CD14-positive monocyte (primary cell): ENCODE data around the gene SMTNL1. TPM values are rescaled to one million over a fixed set of nuclear protein-coding genes. Genes with fewer than 3 reads are reported as not detected.
A peak's percentile ranks its signal among the peaks of the same experiment; 100 is the strongest.

Experiments
- DNase-seq, 3 donors: peaks; one replicate each; pipeline ENCODE4 v3.0.0-alpha.2; 2011 to 2022
- H2AFZ ChIP-seq: 2 replicates; pipeline ENCODE4 v1.6.0; 2012; ENCODE audit warnings: mild to moderate bottlenecking, low read depth, low read length, inconsistent platforms; ENCODE audit not compliant: insufficient read depth, poor library complexity, severe bottlenecking
- H3K27ac ChIP-seq, 2 donors: 1 replicate in 1 of 2; 2 replicates in 1 of 2; pipeline ENCODE4 v1.5.1; 2012 to 2013; ENCODE audit warnings: low read length in 2 of 2, control low read depth in 1 of 2, inconsistent platforms in 1 of 2, low read depth in 1 of 2, mild to moderate bottlenecking in 1 of 2
- H3K27me3 ChIP-seq, 2 donors: one replicate each; pipeline versions ENCODE4 v1.6.0 to v1.6.1; 2011 to 2013; ENCODE audit warnings: low read length in 2 of 2; ENCODE audit not compliant: control insufficient read depth in 2 of 2, insufficient read depth in 2 of 2
- H3K36me3 ChIP-seq, 2 donors: replicated peaks in 1 of 2; 1 replicate in 1 of 2; 2 replicates in 1 of 2; pipeline versions ENCODE4 v1.5.1 to v1.6.1; 2012 to 2013; ENCODE audit warnings: low read length in 2 of 2, control low read depth in 1 of 2, inconsistent platforms in 1 of 2, mild to moderate bottlenecking in 1 of 2; ENCODE audit not compliant: insufficient read depth in 2 of 2, control insufficient read depth in 1 of 2
- H3K4me1 ChIP-seq, 2 donors: 1 replicate in 1 of 2; 2 replicates in 1 of 2; pipeline versions ENCODE4 v1.5.1 to v1.6.1; 2012 to 2013; ENCODE audit warnings: low read length in 2 of 2, control low read depth in 1 of 2, inconsistent platforms in 1 of 2, mild to moderate bottlenecking in 1 of 2, moderate library complexity in 1 of 2; ENCODE audit not compliant: insufficient read depth in 2 of 2, control insufficient read depth in 1 of 2
- H3K4me2 ChIP-seq: replicated peaks from 2 replicates; pipeline ENCODE3; 2012; ENCODE audit warnings: low read length, moderate library complexity, mild to moderate bottlenecking; ENCODE audit not compliant: poor library complexity, severe bottlenecking; ENCODE audit errors: extremely low read depth
- H3K4me3 ChIP-seq, 3 experiments: fragments of 200-600 bp in 1 of 3; sonication (generic) in 1 of 3; replicated peaks in 1 of 3; 1 replicate in 2 of 3; 2 replicates in 1 of 3; pipeline ENCODE4 v1.5.1; 2011 to 2013; ENCODE audit warnings: low read length in 3 of 3, mild to moderate bottlenecking in 3 of 3, control low read depth in 2 of 3, low read depth in 2 of 3, inconsistent platforms in 1 of 3, moderate library complexity in 1 of 3
- H3K79me2 ChIP-seq: 2 replicates; pipeline ENCODE4 v1.6.0; 2012; ENCODE audit warnings: mild to moderate bottlenecking, control low read depth, inconsistent platforms, low read length, moderate library complexity; ENCODE audit not compliant: insufficient read depth
- H3K9ac ChIP-seq: 2 replicates; pipeline ENCODE4 v1.6.0; 2017; ENCODE audit warnings: low read length, mild to moderate bottlenecking; ENCODE audit not compliant: insufficient read depth, poor library complexity, severe bottlenecking
- H3K9me3 ChIP-seq, 2 donors: replicated peaks in 1 of 2; 1 replicate in 1 of 2; 2 replicates in 1 of 2; pipeline versions ENCODE4 v1.5.1 to v1.6.1; 2012 to 2013; ENCODE audit warnings: low read length in 2 of 2, control low read depth in 1 of 2; ENCODE audit not compliant: control insufficient read depth in 1 of 2, insufficient read depth in 1 of 2
- H4K20me1 ChIP-seq: 2 replicates; pipeline ENCODE4 v1.6.0; 2012; ENCODE audit warnings: mild to moderate bottlenecking, low read length, control low read depth, moderate library complexity; ENCODE audit not compliant: insufficient read depth
- H3K27ac Mint-ChIP-seq, 7 donors: one replicate each; pipeline ENCODE4 v1.8.0; 2020; ENCODE audit warnings: mild to moderate bottlenecking in 7 of 7, mixed read lengths in 7 of 7, moderate library complexity in 6 of 7, inconsistent platforms in 2 of 7
- H3K27me3 Mint-ChIP-seq, 3 donors: one replicate each; pipeline ENCODE4 v1.8.0; 2021 to 2022; ENCODE audit warnings: low read depth in 3 of 3, mild to moderate bottlenecking in 3 of 3, mixed read lengths in 3 of 3, moderate library complexity in 3 of 3, inconsistent platforms in 1 of 3
- H3K36me3 Mint-ChIP-seq, 2 donors: one replicate each; pipeline ENCODE4 v1.8.0; 2020; ENCODE audit warnings: mixed read lengths in 2 of 2, inconsistent platforms in 1 of 2, mild to moderate bottlenecking in 1 of 2
- H3K4me1 Mint-ChIP-seq: one replicate; pipeline ENCODE4 v1.8.0; 2020; ENCODE audit warnings: mild to moderate bottlenecking, mixed read lengths
- H3K4me3 Mint-ChIP-seq, 2 donors: one replicate each; pipeline ENCODE4 v1.8.0; 2020; ENCODE audit warnings: mild to moderate bottlenecking in 2 of 2, mixed read lengths in 2 of 2, moderate library complexity in 1 of 2
- H3K9me3 Mint-ChIP-seq, 7 donors: one replicate each; pipeline ENCODE4 v1.8.0; 2020 to 2022; ENCODE audit warnings: mixed read lengths in 7 of 7, mild to moderate bottlenecking in 6 of 7, moderate library complexity in 6 of 7, inconsistent platforms in 2 of 7
- CTCF ChIP-seq: fragments of 200-600 bp; IDR thresholded peaks from one replicate; pipeline ENCODE4 v1.8.0; 2022; ENCODE audit warnings: antibody characterized with exemption, mild to moderate bottlenecking
- WGBS: methylation state at CpG from one replicate; pipeline ENCODE4 v1.1.5; 2013; ENCODE audit warnings: missing lambda C conversion rate; ENCODE audit not compliant: insufficient coverage; 5-methylcytosine and 5-hydroxymethylcytosine counted together
- intact Hi-C, 2 donors: fragments of 100-400 bp; cut with micrococcal nuclease; formaldehyde crosslinking; loops; one replicate each; pipeline versions ENCODE4 v1.15.0 to v1.15.1; 2023
- polyA plus RNA-seq, 3 donors: library from polyadenylated mRNA; depleted of rRNA in 1 of 3; unstranded in 2 of 3; stranded (reverse) in 1 of 3; fragments of 300-500 nt in 2 of 3; fragments of >200 nt in 1 of 3; fragmentation: Illumina TruSeq in 2 of 3; gene quantifications; 1 replicate in 2 of 3; 2 replicates in 1 of 3; pipeline ENCODE4 v1.2.3, GENCODE V29; 2012 to 2021

The SMTNL1 gene
- polyA plus RNA-seq, 3 donors, result not detected

GRCh38 chr11:57511741-57512430, 25.5 kb upstream of the SMTNL1 start:
- WGBS, result 87% methylated on average over 5 of the region's 6 CpGs
- Histone ChIP-seq H3K36me3 (peaks cover 0 to 4% of the 10 kb centered on the region in 2 donors), H3K79me2 (peaks cover 19% of the 10 kb centered on the region), H3K27me3 (no peaks in the 10 kb centered on the region), H4K20me1 (no peaks in the 10 kb centered on the region), H3K27ac (no peak overlapping the region), H3K4me3 (no peak overlapping the region), H3K9ac (no peak overlapping the region), H3K4me2 (no peak overlapping the region), H3K4me1 (peaks cover 16 to 22% of the 10 kb centered on the region in 2 donors), H3K9me3 (no peaks in the 10 kb centered on the region), H2AFZ (no peak overlapping the region)
- Mint-ChIP-seq H3K27ac (peak overlapping the region in 1 of 7 donors; percentile 31), H3K4me1 (peaks cover 26% of the 10 kb centered on the region), H3K4me3 (no peak overlapping the region), H3K27me3 (peaks cover 1 to 8% (median 4%) of the 10 kb centered on the region in 3 donors), H3K36me3 (peaks cover 0 to 7% of the 10 kb centered on the region in 2 donors), H3K9me3 (peaks cover 0 to 3% (median 0%) of the 10 kb centered on the region in 7 donors)
- no peak for TF ChIP-seq CTCF
- intact Hi-C loops, result no loop called here
- no peak for DNase-seq

- Histone ChIP-seq H4K20me1 (no peaks in the 10 kb centered on the region), H3K27ac (no peak overlapping the region), H3K36me3 (peaks cover 0 to under 1% of the 10 kb centered on the region in 2 donors), H3K27me3 (no peaks in the 10 kb centered on the region), H3K4me1 (peaks cover 16 to 22% of the 10 kb centered on the region in 2 donors), H3K79me2 (peaks cover 19% of the 10 kb centered on the region), H3K9me3 (no peaks in the 10 kb centered on the region), H3K4me3 (no peak overlapping the region), H3K4me2 (no peak overlapping the region), H3K9ac (no peak overlapping the region), H2AFZ (no peak overlapping the region)
- Mint-ChIP-seq H3K27me3 (peaks cover 1 to 12% (median 6%) of the 10 kb centered on the region in 3 donors), H3K4me1 (peaks cover 26% of the 10 kb centered on the region), H3K9me3 (peaks cover 0 to 3% (median 0%) of the 10 kb centered on the region in 7 donors), H3K27ac (peak overlapping the region in 2 of 7 donors; percentile 42 to 53), H3K4me3 (no peak overlapping the region), H3K36me3 (peaks cover 0 to 7% of the 10 kb centered on the region in 2 donors)
- no peak for TF ChIP-seq CTCF
- intact Hi-C loops, result no loop called here
- 97% methylated on average over 5 of the region's 12 CpGs for WGBS
- no peak for DNase-seq
Measured at GRCh38 chr11:57512646-57513451, 24.5 kb upstream of the SMTNL1 start.
